Measurements from ENCODE around the gene RBM19.

The RBM19 gene

DNA sequence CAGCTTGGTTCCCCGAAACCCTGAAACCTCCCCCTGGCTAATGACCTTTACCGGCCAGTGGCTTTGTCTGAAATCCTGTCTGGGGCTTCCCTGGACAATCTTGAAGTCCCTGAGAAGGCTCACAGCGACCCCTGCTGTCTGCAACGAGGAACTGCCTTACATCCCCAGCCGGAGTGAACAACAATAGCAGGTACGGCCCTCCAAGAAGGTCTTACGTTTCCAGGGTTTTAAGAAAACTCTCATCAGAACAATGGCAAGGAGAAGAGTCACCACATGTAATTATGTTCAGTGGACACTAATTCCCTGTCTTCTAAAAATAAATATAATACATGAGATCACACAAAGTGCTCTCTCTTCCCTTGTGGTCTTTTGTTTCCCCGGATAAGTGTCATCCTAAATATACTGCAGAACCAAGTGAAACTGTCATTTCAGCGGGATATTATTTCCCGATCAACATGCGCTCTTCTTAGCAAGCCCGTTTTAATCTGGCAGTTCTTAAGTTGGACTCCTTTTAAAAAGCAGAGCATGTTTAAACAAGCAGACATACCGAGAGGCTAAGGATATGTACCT is 53.3 kb downstream of the RBM19 start:
- TF ChIP-seq, protein P1, sequence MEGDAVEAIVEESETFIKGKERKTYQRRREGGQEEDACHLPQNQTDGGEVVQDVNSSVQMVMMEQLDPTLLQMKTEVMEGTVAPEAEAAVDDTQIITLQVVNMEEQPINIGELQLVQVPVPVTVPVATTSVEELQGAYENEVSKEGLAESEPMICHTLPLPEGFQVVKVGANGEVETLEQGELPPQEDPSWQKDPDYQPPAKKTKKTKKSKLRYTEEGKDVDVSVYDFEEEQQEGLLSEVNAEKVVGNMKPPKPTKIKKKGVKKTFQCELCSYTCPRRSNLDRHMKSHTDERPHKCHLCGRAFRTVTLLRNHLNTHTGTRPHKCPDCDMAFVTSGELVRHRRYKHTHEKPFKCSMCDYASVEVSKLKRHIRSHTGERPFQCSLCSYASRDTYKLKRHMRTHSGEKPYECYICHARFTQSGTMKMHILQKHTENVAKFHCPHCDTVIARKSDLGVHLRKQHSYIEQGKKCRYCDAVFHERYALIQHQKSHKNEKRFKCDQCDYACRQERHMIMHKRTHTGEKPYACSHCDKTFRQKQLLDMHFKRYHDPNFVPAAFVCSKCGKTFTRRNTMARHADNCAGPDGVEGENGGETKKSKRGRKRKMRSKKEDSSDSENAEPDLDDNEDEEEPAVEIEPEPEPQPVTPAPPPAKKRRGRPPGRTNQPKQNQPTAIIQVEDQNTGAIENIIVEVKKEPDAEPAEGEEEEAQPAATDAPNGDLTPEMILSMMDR (IDR thresholded peaks at IDR 0.05; ENCODE audit: insufficient read depth, low read length), result peak; percentile 94
- TF ChIP-seq GABPA (IDR thresholded peaks at IDR 0.05; ENCODE audit: low read depth), result no peak
- Histone ChIP-seq H3K4me3 (replicated peaks; ENCODE audit: insufficient read depth, low read length) (no peak overlapping the region), H3K27me3 (ENCODE audit: insufficient read depth, poor library complexity, severe bottlenecking) (no peaks in the 10 kb centered on the region), H3K27ac (replicated peaks) (no peak overlapping the region)
- peak; percentile 34 to 64 for DNase-seq (ENCODE audit: low read depth in 1 of 2, low spot score in 1 of 2)

DNA sequence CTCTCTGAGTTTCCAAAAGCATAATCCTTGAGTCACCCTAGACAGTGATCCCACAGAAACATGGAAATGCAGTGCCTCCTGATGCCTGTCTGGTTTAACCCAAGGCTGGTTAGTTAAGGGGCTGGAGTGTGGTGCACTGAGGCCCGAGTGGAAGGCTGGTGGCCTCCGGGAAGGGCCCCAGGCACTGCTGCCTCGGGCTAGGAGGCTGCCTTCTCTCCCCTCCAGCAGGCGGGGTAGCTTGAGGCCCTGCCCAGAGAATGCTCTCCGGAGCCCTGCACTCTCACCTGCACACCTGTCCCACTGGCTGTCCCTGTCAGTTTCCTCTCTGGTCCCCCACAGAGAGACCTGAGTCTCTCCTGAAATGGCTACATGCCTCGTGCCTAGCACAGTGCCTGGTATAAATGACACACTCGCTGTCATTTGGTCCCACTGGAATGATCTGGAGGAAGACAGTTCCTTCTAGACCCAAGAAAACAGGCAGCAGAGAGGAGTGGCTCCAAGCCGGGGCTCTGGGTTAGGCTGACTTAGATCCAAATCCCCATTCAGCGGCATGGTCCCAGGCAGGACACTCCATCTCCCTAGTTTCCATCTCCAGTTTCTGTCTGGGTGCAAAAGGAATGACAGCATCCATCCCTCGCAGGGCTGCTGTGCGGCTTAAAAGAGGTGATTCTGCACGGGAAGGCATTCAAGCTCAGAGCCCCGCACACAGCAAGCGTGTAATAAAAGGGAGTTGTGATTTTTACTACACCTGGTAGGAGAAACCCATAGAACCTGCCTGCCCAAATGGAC is 54.0 kb downstream of the RBM19 start:
- DNase-seq (ENCODE audit: low read depth in 1 of 2, low spot score in 1 of 2), result no peak
- Histone ChIP-seq H3K27ac (replicated peaks) (no peak overlapping the region), H3K4me3 (replicated peaks; ENCODE audit: insufficient read depth, low read length) (no peak overlapping the region), H3K27me3 (ENCODE audit: insufficient read depth, poor library complexity, severe bottlenecking) (no peaks in the 10 kb centered on the region)
- TF ChIP-seq REST (IDR thresholded peaks at IDR 0.05; ENCODE audit: insufficient replicate concordance, low read depth), result no peak
- no peak for TF ChIP-seq SPI1 (IDR thresholded peaks at IDR 0.05; ENCODE audit: borderline replicate concordance, low read depth)
- TF ChIP-seq GABPA (IDR thresholded peaks at IDR 0.05; ENCODE audit: low read depth), result no peak
- TF ChIP-seq, protein P1 (IDR thresholded peaks at IDR 0.05; ENCODE audit: insufficient read depth, low read length), result no peak
- no peak for TF ChIP-seq POLR2AphosphoS5 (IDR thresholded peaks at IDR 0.05; ENCODE audit: low read depth)

DNA sequence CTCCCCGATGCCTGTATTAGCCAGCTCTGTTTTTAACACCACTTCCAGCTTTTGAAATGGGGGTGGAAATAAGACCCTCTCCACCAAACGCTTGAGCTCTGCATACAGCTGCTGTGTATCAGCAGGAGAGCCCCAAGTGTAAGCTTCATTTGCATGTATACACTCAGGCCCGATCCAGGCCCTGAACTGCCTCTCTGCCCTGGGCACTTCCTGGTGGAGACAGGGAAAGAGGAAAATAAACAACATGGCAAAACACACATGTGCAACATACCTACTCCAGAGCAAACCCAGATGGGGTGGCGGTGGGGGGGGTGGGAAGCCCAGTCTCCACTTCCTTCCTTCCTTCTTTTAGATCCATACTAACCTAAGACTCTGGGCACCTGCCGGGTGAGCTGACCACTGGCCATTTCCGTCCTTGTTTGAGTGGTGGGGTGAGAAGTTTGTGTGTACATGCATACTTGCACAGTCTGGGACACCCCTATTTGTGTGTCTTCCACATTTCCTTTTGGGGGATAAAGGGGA is 55.3 kb downstream of the RBM19 start:
- DNase-seq (ENCODE audit: low read depth in 1 of 2, low spot score in 1 of 2), result no peak
- no peak for TF ChIP-seq REST (IDR thresholded peaks at IDR 0.05; ENCODE audit: insufficient replicate concordance, low read depth)
- no peak for TF ChIP-seq POLR2AphosphoS5 (IDR thresholded peaks at IDR 0.05; ENCODE audit: low read depth)
- no peak for TF ChIP-seq SPI1 (IDR thresholded peaks at IDR 0.05; ENCODE audit: borderline replicate concordance, low read depth)
- TF ChIP-seq, protein P1 (IDR thresholded peaks at IDR 0.05; ENCODE audit: insufficient read depth, low read length), result no peak
- no peak for TF ChIP-seq GABPA (IDR thresholded peaks at IDR 0.05; ENCODE audit: low read depth)
- H3K27me3 ChIP-seq (ENCODE audit: insufficient read depth, poor library complexity, severe bottlenecking), result no peaks in the 10 kb centered on the region
- H3K27ac ChIP-seq (replicated peaks), result no peak overlapping the region
- H3K4me3 ChIP-seq (replicated peaks; ENCODE audit: insufficient read depth, low read length), result no peak overlapping the region

Data from HL-60 (cell line).